Esophagus squamous epithelium (tissue), 5 donors: ENCODE results near the gene WNT2B. TPM values are rescaled to one million over a fixed set of nuclear protein-coding genes. Genes with fewer than 3 reads are reported as not detected.

Experiments used
- DNase-seq: peaks from one replicate; lab custom pipeline; 2025; lab: John Stamatoyannopoulos, UW
- H3K27ac ChIP-seq, 4 donors: fragments of 200-600 bp; sonication (generic); one replicate each; pipeline ENCODE4 v1.5.1; 2016 to 2019; ENCODE audit warnings: mild to moderate bottlenecking in 1 of 4
- H3K27me3 ChIP-seq, 4 donors: fragments of 200-600 bp; sonication (generic); 1 replicate in 3 of 4; 2 replicates in 1 of 4; pipeline versions ENCODE4 v1.5.1 to v1.6.0; 2017 to 2021; ENCODE audit warnings: antibody characterized with exemption in 1 of 4
- H3K36me3 ChIP-seq, 3 donors: fragments of 200-600 bp; sonication (generic); one replicate each; pipeline ENCODE4 v1.5.1; 2016 to 2019
- H3K4me1 ChIP-seq, 3 donors: fragments of 200-600 bp; sonication (generic); one replicate each; pipeline ENCODE4 v1.5.1; 2017 to 2019
- H3K4me3 ChIP-seq, 4 donors: fragments of 200-600 bp; sonication (generic); 1 replicate in 3 of 4; 2 replicates in 1 of 4; pipeline ENCODE4 v1.5.1; 2016 to 2019; ENCODE audit warnings: mild to moderate bottlenecking in 2 of 4, moderate library complexity in 1 of 4
- H3K9me3 ChIP-seq, 3 donors: fragments of 200-600 bp; sonication (generic); one replicate each; pipeline ENCODE4 v1.5.1; 2016 to 2019
- POLR2A ChIP-seq, 4 donors: fragments of 450-650 bp; IDR thresholded peaks; one replicate each; pipeline ENCODE4 v1.6.1; 2017; ENCODE audit warnings: antibody characterized with exemption in 4 of 4, mild to moderate bottlenecking in 4 of 4, moderate library complexity in 3 of 4
- WGBS, 2 donors: methylation state at CpG; one replicate each; pipeline ENCODE4 v1.1.5; 2018; 5-methylcytosine and 5-hydroxymethylcytosine counted together
- intact Hi-C: fragments of 100-400 bp; cut with DNase I; formaldehyde crosslinking; loops from one replicate; pipeline ENCODE4 v1.15.0; 2022
- total RNA-seq, 4 donors: library from RNA; depleted of rRNA; stranded (reverse); fragments of >200 nt; gene quantifications; one replicate each; pipeline ENCODE4 v1.1.0, GENCODE V29; 2016
- TF ChIP-seq, protein P1 (sequence below), 6 experiments: fragments of 450-650 bp in 4 of 6; fragments of 200-600 bp in 2 of 6; sonication (generic) in 2 of 6; IDR thresholded peaks; one replicate each; pipeline ENCODE4 v1.5.1; 2016 to 2019; ENCODE audit warnings: antibody characterized with exemption in 6 of 6, mild to moderate bottlenecking in 4 of 6, moderate library complexity in 4 of 6
- donor health status: DM: yes; HTN: yes; CAD: no.

Gene WNT2B
- total RNA-seq, 4 donors from 2014 or later, result 2.9 to 11.6 (median 8.2) TPM

DNA sequence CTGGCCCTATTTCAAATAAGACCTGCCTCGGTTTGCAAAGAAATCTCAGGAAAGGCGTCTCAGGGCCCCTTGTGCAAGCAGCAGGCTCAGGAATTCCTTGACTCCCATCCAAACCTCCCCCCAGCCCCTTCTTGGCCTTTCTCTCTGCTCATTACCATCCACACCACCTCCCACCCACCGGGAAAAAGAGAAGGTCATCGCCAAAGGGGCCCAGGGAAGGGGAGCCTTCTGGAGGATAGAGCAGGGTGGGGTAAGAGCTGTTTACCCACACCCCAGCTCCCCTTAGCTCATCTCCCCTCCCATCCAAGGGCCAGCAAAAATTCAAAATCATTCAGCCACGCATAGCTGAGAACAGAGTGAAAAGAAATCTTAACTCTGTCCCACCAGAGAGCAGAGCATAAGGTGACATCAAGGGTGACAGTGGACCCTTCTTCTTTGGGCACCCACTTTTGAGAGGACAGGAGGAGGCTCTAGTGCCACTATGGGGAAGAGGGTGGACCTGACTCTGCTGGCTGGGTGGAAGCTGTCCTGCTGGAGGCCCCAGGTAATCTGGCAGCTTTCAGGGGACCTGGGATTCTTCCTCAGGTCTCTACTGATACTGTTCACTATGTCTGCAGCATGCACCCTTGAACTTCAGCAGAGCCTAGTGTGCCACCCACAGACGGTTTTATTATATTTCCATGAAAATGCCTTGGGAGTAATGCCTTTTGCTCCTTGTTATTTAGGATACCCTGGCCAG is 3.9 kb upstream of the WNT2B start:
- 62 to 68% methylated on average over 4 to 6 of the region's 6 CpGs for WGBS, 2 donors
- Histone ChIP-seq H3K4me1 (peaks cover 15 to 47% (median 34%) of the 10 kb centered on the region in 3 donors), H3K9me3 (no peaks in the 10 kb centered on the region), H3K27ac (no peak overlapping the region), H3K36me3 (no peaks in the 10 kb centered on the region), H3K4me3 (no peak overlapping the region), H3K27me3 (peaks cover 0 to 57% (median 3%) of the 10 kb centered on the region in 4 donors)
- TF ChIP-seq POLR2A (IDR thresholded peaks at IDR 0.05), result no peak
- TF ChIP-seq, protein P1, sequence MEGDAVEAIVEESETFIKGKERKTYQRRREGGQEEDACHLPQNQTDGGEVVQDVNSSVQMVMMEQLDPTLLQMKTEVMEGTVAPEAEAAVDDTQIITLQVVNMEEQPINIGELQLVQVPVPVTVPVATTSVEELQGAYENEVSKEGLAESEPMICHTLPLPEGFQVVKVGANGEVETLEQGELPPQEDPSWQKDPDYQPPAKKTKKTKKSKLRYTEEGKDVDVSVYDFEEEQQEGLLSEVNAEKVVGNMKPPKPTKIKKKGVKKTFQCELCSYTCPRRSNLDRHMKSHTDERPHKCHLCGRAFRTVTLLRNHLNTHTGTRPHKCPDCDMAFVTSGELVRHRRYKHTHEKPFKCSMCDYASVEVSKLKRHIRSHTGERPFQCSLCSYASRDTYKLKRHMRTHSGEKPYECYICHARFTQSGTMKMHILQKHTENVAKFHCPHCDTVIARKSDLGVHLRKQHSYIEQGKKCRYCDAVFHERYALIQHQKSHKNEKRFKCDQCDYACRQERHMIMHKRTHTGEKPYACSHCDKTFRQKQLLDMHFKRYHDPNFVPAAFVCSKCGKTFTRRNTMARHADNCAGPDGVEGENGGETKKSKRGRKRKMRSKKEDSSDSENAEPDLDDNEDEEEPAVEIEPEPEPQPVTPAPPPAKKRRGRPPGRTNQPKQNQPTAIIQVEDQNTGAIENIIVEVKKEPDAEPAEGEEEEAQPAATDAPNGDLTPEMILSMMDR (IDR thresholded peaks at IDR 0.05), result no peak
- no peak for DNase-seq
- intact Hi-C loops, result loop anchor here (5.0 to 10.0 kb wide), 2 partner anchors 112 to 200 kb away; partner anchors contain the start of genes CAPZA1, RHOC and ST7L

DNA sequence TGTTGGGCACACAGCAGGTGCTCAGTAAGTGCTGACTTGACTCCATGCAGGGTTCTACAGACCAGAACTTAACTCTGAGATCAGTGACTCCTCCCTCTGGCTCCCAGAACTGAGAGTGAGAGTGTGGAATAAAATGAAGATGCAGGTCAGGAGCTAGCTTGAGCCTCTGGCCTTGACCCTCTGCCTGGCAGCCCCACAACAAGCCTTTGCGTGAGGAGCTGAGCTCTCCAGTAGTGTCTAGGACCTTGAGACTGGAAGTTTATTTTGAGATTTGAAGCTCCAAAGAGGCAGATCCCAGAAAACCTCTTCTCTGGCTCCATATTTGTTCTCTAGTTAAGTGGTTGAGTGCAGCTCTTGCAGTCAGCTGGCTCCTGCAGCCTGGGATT is 3.4 kb upstream of the WNT2B start:
- peaks cover 15 to 53% (median 34%) of the 10 kb centered on the region in 3 donors for H3K4me1 ChIP-seq
- H3K36me3 ChIP-seq, result no peaks in the 10 kb centered on the region
- H3K4me3 ChIP-seq, result no peak overlapping the region
- DNase-seq, result no peak
- 100% methylated on average over 1 of the region's 1 CpG for WGBS, 2 donors
- TF ChIP-seq, protein P1 (IDR thresholded peaks at IDR 0.05), result no peak
- no peak for TF ChIP-seq POLR2A (IDR thresholded peaks at IDR 0.05)
- H3K27me3 ChIP-seq, result peaks cover 0 to 61% (median 3%) of the 10 kb centered on the region in 4 donors
- no peaks in the 10 kb centered on the region for H3K9me3 ChIP-seq
- H3K27ac ChIP-seq, result no peak overlapping the region
- intact Hi-C loops, result loop anchor here (10.0 kb wide), 1 partner anchor 199 kb away; the partner anchor contains the start of gene RHOC

DNA sequence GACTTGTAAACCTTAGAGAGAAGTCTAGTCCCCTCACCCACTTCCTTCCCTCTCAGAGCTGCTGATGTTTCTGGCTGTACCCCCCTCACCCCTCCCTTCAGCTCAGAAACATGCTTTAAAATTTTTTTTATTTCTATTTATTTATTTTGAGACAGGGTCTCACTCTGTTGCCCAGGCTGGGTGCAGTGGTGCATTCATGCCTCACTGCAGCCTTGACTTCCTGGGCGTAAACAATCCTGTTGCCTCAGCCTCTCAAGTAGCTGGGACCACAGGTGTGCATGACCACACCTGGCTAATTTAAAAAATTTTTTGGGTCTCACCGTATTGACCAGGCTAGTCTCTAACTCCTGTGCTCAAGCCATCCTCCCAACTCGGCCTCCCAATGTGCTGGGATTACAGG is 2.9 kb upstream of the WNT2B start:
- Histone ChIP-seq H3K27ac (no peak overlapping the region), H3K4me1 (peaks cover 15 to 58% (median 34%) of the 10 kb centered on the region in 3 donors), H3K36me3 (no peaks in the 10 kb centered on the region), H3K9me3 (no peaks in the 10 kb centered on the region), H3K4me3 (no peak overlapping the region), H3K27me3 (peaks cover 0 to 61% (median 3%) of the 10 kb centered on the region in 4 donors)
- intact Hi-C loops, result loop anchor here (10.0 kb wide), 1 partner anchor 199 kb away; the partner anchor contains the start of gene RHOC
- no peak for DNase-seq
- no peak for TF ChIP-seq POLR2A (IDR thresholded peaks at IDR 0.05)
- TF ChIP-seq, protein P1 (IDR thresholded peaks at IDR 0.05), result no peak
- WGBS, 2 donors, result 75 to 100% methylated on average over 2 of the region's 3 CpGs

DNA sequence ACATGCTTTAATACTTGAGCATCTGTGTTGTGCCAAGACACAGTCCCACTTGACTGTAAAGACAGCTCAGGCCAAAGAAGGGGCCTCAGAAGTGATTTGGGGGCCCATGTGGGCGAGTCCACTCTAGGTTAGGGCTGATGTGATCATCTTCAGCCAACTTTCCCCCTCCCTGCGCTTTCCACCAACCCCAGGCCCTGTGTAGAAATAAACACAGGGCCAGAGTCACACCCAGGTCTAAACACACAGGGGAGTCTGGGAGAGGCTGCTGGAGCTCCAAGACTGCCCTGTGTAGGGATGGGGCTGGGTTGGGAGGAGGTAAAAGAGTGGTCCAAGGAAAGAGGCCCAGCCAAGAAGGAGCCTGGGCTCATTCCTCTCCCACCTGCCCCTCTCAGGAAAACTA is 2.5 kb upstream of the WNT2B start:
- no peaks in the 10 kb centered on the region for H3K36me3 ChIP-seq
- H3K9me3 ChIP-seq, result no peaks in the 10 kb centered on the region
- peaks cover 0 to 61% (median 3%) of the 10 kb centered on the region in 4 donors for H3K27me3 ChIP-seq
- no peak overlapping the region for H3K27ac ChIP-seq
- TF ChIP-seq POLR2A (IDR thresholded peaks at IDR 0.05), result no peak
- TF ChIP-seq, protein P1 (IDR thresholded peaks at IDR 0.05), result no peak
- no CpG with 5 or more reads among the region's 2 CpGs for WGBS, 2 donors
- no peak for DNase-seq
- intact Hi-C loops, result loop anchor here (10.0 kb wide), 1 partner anchor 198 kb away; the partner anchor contains the start of gene RHOC
- H3K4me1 ChIP-seq, result peaks cover 15 to 61% (median 34%) of the 10 kb centered on the region in 3 donors
- H3K4me3 ChIP-seq, result no peak overlapping the region

DNA sequence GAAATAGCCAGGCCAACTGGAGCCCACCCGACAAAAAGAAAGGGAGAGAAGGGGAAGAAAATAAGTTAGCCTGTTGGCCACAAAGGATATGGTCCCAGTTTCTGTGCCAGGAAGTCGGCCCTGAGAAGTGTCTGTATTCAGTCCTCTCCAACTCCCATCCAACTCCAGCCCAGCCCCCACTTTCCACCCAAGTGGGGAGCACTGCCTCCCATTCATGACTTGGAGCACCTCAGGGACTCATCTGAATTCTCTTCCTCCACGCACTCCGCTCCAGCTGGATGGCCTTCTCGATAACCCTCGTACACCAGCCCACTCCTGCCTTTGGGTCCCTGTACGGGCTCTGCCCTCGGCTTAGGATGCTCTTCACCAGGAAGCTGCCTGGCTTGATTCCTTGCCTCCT is 2.0 kb upstream of the WNT2B start:
- Histone ChIP-seq H3K4me3 (no peak overlapping the region), H3K4me1 (peaks cover 15 to 61% (median 30%) of the 10 kb centered on the region in 3 donors), H3K27ac (no peak overlapping the region), H3K36me3 (no peaks in the 10 kb centered on the region), H3K9me3 (no peaks in the 10 kb centered on the region), H3K27me3 (peaks cover 0 to 61% (median 3%) of the 10 kb centered on the region in 4 donors)
- WGBS, 2 donors, result 94 to 96% methylated on average over 8 of the region's 8 CpGs
- no peak for TF ChIP-seq POLR2A (IDR thresholded peaks at IDR 0.05)
- TF ChIP-seq, protein P1 (IDR thresholded peaks at IDR 0.05), result no peak
- intact Hi-C loops, result loop anchor here (10.0 kb wide), 1 partner anchor 198 kb away; the partner anchor contains the start of gene RHOC
- DNase-seq, result no peak
